ENCODE measurements around the gene CAND2.

The CAND2 gene

DNA sequence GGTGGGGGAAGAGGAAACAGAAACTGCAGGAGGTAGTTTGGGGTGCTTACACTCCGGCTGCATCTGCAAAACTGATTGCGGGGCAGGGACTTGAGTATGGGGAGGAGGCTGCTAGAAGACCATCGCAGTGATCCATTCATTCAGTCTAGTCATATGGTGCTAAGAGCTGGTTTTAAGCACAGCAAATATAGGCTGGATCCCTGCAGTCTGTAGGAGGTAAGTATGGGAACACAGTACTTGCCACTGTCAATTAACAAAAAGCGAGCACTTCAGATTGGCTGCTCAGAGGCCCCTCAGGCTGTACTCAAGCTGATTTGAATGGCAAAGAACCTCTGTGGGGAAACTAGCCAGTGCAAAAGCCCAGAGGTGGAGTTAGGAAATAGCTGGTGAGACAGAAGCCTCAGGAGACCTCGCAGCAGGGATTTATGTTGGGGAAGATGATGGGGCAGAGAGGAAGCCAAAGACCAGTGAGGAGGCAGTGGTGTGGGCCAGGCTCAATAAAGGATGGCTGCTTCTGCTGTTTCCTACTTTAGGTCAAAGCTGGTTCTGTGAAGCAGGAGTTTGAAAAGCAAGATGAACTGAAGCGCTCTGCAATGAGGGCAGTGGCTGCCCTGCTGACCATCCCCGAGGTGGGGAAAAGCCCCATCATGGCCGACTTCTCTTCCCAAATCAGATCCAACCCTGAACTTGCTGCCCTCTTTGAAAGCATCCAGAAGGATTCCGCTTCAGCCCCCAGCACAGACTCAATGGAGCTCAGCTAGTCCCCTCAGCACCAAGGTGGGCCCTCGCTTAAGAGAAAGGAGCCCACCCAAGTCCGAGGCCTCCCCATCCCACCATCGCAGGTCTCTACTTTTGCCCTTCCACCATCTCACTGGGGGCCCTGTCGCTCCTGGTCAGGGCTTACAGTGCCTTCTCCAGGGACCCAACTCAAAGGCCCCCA is 37.0 kb downstream of the CAND2 start:
- Histone ChIP-seq H4K20me1 (ENCODE audit: insufficient read depth, low read length) (peaks cover 61% of the 10 kb centered on the region), H3K4me2 (ENCODE audit: low read length) (no peak overlapping the region), H3K79me2 (ENCODE audit: low read length) (peaks cover 25% of the 10 kb centered on the region), H3K36me3 (replicated peaks; ENCODE audit: low read depth, low read length) (peaks cover 83% of the 10 kb centered on the region), H3K9ac (ENCODE audit: low read length) (no peak overlapping the region), H3K4me1 (ENCODE audit: low read length) (peaks cover 2% of the 10 kb centered on the region), H2AFZ (ENCODE audit: low read depth, low read length) (no peak overlapping the region), H3K9me3 (ENCODE audit: insufficient read depth, low read length) (no peaks in the 10 kb centered on the region), H3K4me3 (ENCODE audit: low read length) (no peak overlapping the region), H3K27me3 (ENCODE audit: low read depth, low read length) (no peaks in the 10 kb centered on the region), H3K27ac (ENCODE audit: low read length) (no peak overlapping the region)
- TF ChIP-seq, protein P1, sequence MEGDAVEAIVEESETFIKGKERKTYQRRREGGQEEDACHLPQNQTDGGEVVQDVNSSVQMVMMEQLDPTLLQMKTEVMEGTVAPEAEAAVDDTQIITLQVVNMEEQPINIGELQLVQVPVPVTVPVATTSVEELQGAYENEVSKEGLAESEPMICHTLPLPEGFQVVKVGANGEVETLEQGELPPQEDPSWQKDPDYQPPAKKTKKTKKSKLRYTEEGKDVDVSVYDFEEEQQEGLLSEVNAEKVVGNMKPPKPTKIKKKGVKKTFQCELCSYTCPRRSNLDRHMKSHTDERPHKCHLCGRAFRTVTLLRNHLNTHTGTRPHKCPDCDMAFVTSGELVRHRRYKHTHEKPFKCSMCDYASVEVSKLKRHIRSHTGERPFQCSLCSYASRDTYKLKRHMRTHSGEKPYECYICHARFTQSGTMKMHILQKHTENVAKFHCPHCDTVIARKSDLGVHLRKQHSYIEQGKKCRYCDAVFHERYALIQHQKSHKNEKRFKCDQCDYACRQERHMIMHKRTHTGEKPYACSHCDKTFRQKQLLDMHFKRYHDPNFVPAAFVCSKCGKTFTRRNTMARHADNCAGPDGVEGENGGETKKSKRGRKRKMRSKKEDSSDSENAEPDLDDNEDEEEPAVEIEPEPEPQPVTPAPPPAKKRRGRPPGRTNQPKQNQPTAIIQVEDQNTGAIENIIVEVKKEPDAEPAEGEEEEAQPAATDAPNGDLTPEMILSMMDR (IDR thresholded peaks at IDR 0.05; ENCODE audit: low read depth, low read length), result no peak
- no peak for TF ChIP-seq EZH2phosphoT487 (IDR thresholded peaks at IDR 0.05; ENCODE audit: low read depth)

DNA sequence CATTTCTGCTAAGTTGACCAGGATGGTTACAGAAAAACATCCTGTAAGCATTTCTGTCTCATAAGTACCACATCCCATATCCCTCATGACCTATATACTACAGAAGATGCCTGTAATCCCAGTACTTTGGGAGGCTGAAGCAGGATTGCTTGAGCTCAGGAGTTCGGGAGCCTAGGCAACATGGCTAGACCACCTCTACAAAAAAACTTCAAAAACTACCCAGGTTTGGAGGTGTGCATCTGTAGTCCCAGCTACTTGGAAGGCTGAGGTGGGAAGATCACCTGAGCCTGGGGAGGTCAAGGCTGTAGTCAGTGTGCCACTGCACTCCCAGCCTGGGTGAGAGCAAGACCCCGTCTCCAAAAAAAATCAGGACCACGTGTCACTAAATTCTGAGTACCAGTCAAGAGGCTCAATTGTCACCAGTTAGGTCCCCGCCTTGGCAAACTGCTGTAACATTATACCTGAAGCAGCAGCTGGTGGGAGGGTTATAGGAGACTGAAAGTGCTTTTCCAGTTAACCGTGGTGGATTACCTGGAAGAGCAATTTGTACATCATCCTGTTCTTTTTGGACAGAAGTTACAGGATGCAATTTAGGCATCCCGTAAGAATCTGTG is 38.7 kb downstream of the CAND2 start:
- H3K4me1 ChIP-seq (ENCODE audit: low read length), result peaks cover 19% of the 10 kb centered on the region
- no peaks in the 10 kb centered on the region for H3K27me3 ChIP-seq (ENCODE audit: low read depth, low read length)
- no peaks in the 10 kb centered on the region for H3K9me3 ChIP-seq (ENCODE audit: insufficient read depth, low read length)
- H3K79me2 ChIP-seq (ENCODE audit: low read length), result peaks cover 42% of the 10 kb centered on the region
- no peak overlapping the region for H3K27ac ChIP-seq (ENCODE audit: low read length)
- no peak overlapping the region for H3K4me2 ChIP-seq (ENCODE audit: low read length)
- no peak overlapping the region for H3K9ac ChIP-seq (ENCODE audit: low read length)
- TF ChIP-seq EZH2phosphoT487 (IDR thresholded peaks at IDR 0.05; ENCODE audit: low read depth), result no peak
- TF ChIP-seq, protein P1 (IDR thresholded peaks at IDR 0.05; ENCODE audit: low read depth, low read length), result no peak
- H3K4me3 ChIP-seq (ENCODE audit: low read length), result no peak overlapping the region
- H2AFZ ChIP-seq (ENCODE audit: low read depth, low read length), result no peak overlapping the region
- peaks cover 90% of the 10 kb centered on the region for H3K36me3 ChIP-seq (replicated peaks; ENCODE audit: low read depth, low read length)
- H4K20me1 ChIP-seq (ENCODE audit: insufficient read depth, low read length), result peaks cover 77% of the 10 kb centered on the region

DNA sequence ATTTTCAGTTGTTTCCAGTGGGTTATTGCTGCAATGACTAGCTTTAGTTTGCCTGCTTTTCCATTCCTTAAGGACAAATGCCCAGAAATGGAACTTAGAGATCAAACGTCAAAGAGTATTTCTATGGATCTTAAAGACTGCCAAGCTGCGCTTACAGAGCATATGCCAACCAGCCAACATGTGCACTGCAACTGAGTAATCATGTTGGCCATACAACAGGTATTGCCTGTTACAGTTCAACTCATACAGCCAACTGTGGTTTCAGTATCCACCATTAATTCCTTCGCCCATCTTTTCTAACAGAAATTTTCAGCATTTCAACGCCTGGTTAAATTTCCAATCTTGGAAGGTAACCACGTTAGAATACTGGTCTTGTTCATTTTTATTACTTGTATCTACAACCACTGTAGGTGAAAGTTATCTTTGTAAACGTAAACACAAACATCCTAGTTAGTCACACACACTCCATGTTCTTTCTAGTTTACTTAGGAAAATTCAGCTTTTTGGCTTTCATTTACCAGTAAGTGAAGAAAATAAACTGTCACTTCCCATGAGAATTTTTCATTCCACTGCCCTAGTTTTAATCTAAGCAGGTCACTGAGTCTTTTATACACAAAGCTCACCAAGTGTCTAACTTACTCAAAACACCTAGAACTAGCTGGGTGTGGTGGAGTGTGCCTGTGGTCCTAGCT is 41.0 kb downstream of the CAND2 start:
- TF ChIP-seq EZH2phosphoT487 (IDR thresholded peaks at IDR 0.05; ENCODE audit: low read depth), result no peak
- TF ChIP-seq, protein P1 (IDR thresholded peaks at IDR 0.05; ENCODE audit: low read depth, low read length), result no peak
- peaks cover 77% of the 10 kb centered on the region for H4K20me1 ChIP-seq (ENCODE audit: insufficient read depth, low read length)

More for the DNA sequence above, 41.0 kb downstream of the CAND2 start:
- 0 out of 2 replicates have a peak overlapping the region, but pooled peaks have one; percentile 5 for H3K4me2 ChIP-seq (ENCODE audit: low read length)
- H3K36me3 ChIP-seq (replicated peaks; ENCODE audit: low read depth, low read length), result peaks cover 82% of the 10 kb centered on the region
- H3K79me2 ChIP-seq (ENCODE audit: low read length), result peaks cover 55% of the 10 kb centered on the region
- H3K27ac ChIP-seq (ENCODE audit: low read length), result no peak overlapping the region
- H3K4me1 ChIP-seq (ENCODE audit: low read length), result peaks cover 24% of the 10 kb centered on the region
- no peak overlapping the region for H3K4me3 ChIP-seq (ENCODE audit: low read length)
- no peak overlapping the region for H3K9ac ChIP-seq (ENCODE audit: low read length)
- no peaks in the 10 kb centered on the region for H3K27me3 ChIP-seq (ENCODE audit: low read depth, low read length)
- no peak overlapping the region for H2AFZ ChIP-seq (ENCODE audit: low read depth, low read length)
- no peaks in the 10 kb centered on the region for H3K9me3 ChIP-seq (ENCODE audit: insufficient read depth, low read length)

Data from OCI-LY3 (cell line).